Adrenal gland (tissue), 19 donors: Measurements from ENCODE around the gene MYL9. TPM values are rescaled to one million over a fixed set of nuclear protein-coding genes. Genes with fewer than 3 reads are reported as not detected.

Experiments
- DNase-seq, 7 donors: peaks; one replicate each; pipeline ENCODE4 v3.0.0-alpha.2; 2019 to 2020
- H3K27ac ChIP-seq, 5 donors: fragments of 200-600 bp; sonication (generic) in 4 of 5; 1 replicate in 3 of 5; 2 replicates in 2 of 5; pipeline versions ENCODE4 v1.5.1 to v1.8.0; 2016 to 2020; ENCODE audit warnings: mild to moderate bottlenecking in 1 of 5
- H3K27me3 ChIP-seq: fragments of 200-600 bp; 2 replicates; pipeline ENCODE4 v1.8.0; 2021
- H3K36me3 ChIP-seq, 2 donors: fragments of 200-600 bp; replicated peaks in 1 of 2; 1 replicate in 1 of 2; 2 replicates in 1 of 2; pipeline versions ENCODE4 v1.5.1 to v1.8.0; 2018 to 2022
- H3K4me1 ChIP-seq, 2 donors: fragments of 200-600 bp; replicated peaks in 1 of 2; 1 replicate in 1 of 2; 2 replicates in 1 of 2; pipeline versions ENCODE4 v1.5.1 to v1.8.0; 2018 to 2021
- H3K4me3 ChIP-seq, 4 donors: fragments of 200-600 bp; sonication (generic) in 3 of 4; one replicate each; pipeline ENCODE4 v1.5.1; 2016 to 2018
- H3K9me3 ChIP-seq, 3 donors: fragments of 200-600 bp; sonication (generic) in 1 of 3; replicated peaks in 1 of 3; 1 replicate in 2 of 3; 2 replicates in 1 of 3; pipeline versions ENCODE4 v1.5.1 to v1.8.0; 2016 to 2021
- POLR2A ChIP-seq, 2 donors: fragments of 450-650 bp; IDR thresholded peaks; one replicate each; pipeline ENCODE4 v1.6.1; 2017; ENCODE audit warnings: antibody characterized with exemption in 2 of 2, mild to moderate bottlenecking in 2 of 2, moderate library complexity in 1 of 2
- WGBS, 4 donors: extraction: QIAGEN DNeasy Blood & Tissue Kit in 2 of 4; methylation state at CpG; one replicate each; pipeline versions ENCODE4 v1.1.5 to v1.1.7; 2013 to 2017; 5-methylcytosine and 5-hydroxymethylcytosine counted together
- intact Hi-C, 2 donors: fragments of 100-400 bp; cut with DNase I; formaldehyde crosslinking; loops; one replicate each; pipeline versions ENCODE4 v1.14.1 to v1.15.0; 2022 to 2023
- long read RNA-seq, 10 donors: library from polyadenylated mRNA in 3 of 10; unstranded in 2 of 10; stranded (forward) in 1 of 10; transcript quantifications; one replicate each; pipeline ENCODE4 v2.0.0 and lab custom pipeline, GENCODE V29; 2021 to 2026
- polyA plus RNA-seq, 3 donors: library from polyadenylated mRNA; stranded (reverse); fragments of 200-250 nt in 2 of 3; fragments of 350-450 nt in 1 of 3; fragmentation: Illumina TruSeq in 1 of 3; extraction: RNeasy Lipid Tissue Mini Kit (QIAGEN cat#74804) in 1 of 3; gene quantifications; one replicate each; pipeline ENCODE4 v1.2.3, GENCODE V29; 2013 to 2014
- total RNA-seq, 9 donors: library from RNA; depleted of rRNA in 4 of 9; stranded (reverse); fragments of >200 nt in 4 of 9; fragments of 120-200 nt in 1 of 9; fragmentation: NEBNext Ultra II Directional in 1 of 9; extraction: Animal tissue kit (Norgen Biotek cat#: 25700) in 1 of 9; gene quantifications; one replicate each; pipeline versions ENCODE4 v1.1.0 to v1.2.4, GENCODE V29; 2013 to 2023
- TF ChIP-seq, protein P1 (sequence below), 6 experiments: fragments of 450-650 bp in 4 of 6; fragments of 200-600 bp in 2 of 6; sonication (generic) in 1 of 6; IDR thresholded peaks; 1 replicate in 5 of 6; 2 replicates in 1 of 6; pipeline versions ENCODE4 v1.5.1 to v1.8.0; 2016 to 2021; ENCODE audit warnings: antibody characterized with exemption in 6 of 6, mild to moderate bottlenecking in 2 of 6, moderate library complexity in 1 of 6
- donor health status: healthy with polysubstance abuse.
- donor health status: Bipolar disorder and iron deficiency.
- donor health status: DM: yes; HTN: yes; CAD: no.
- donor health status: DM: no; HTN: no; CAD: no.
- donor health status: DM: no; HTN: no; CAD: no.
- donor health status: DM: yes; HTN: yes; CAD: no.

Gene MYL9
- total RNA-seq (1,000 to 10,000 TPM in 3 of 9 donors, 100 to 1,000 TPM in 6; 241 to 1,128 (median 448) TPM), polyA plus RNA-seq (1,000 to 10,000 TPM in 2 of 3 donors, 100 to 1,000 TPM in 1; 891 to 1,967 (median 1,739) TPM)
- long read RNA-seq, donor 1, transcript MYL9-202 (3 exons, 1,024 nt) = minor isoform, 11 of 640 reads
- long read RNA-seq, donor 1, transcript MYL9-201 (4 exons, 2,821 nt) = major isoform, 452 of 640 reads
- long read RNA-seq, donor 1, partial matches to known transcripts = 134 of 640 reads
- long read RNA-seq, donor 1, other reads (novel, unspliced or antisense) = 43 of 640 reads
- long read RNA-seq, donor 2, transcript MYL9-202 (3 exons, 1,024 nt) = minor isoform, 10 of 628 reads
- long read RNA-seq, donor 2, transcript MYL9-201 (4 exons, 2,821 nt) = major isoform, 424 of 628 reads
- long read RNA-seq, donor 2, partial matches to known transcripts = 163 of 628 reads
- long read RNA-seq, donor 2, other reads (novel, unspliced or antisense) = 31 of 628 reads
- long read RNA-seq, donor 3, transcript MYL9-202 (3 exons, 1,024 nt) = minor isoform, 16 of 645 reads
- long read RNA-seq, donor 3, transcript MYL9-201 (4 exons, 2,821 nt) = major isoform, 417 of 645 reads
- long read RNA-seq, donor 3, partial matches to known transcripts = 175 of 645 reads
- long read RNA-seq, donor 3, other reads (novel, unspliced or antisense) = 37 of 645 reads
- long read RNA-seq, donor 4, transcript MYL9-201 (4 exons, 2,821 nt) = major isoform, 59 of 112 reads
- long read RNA-seq, donor 4, partial matches to known transcripts = 3 of 112 reads
- long read RNA-seq, donor 4, other reads (novel, unspliced or antisense) = 47 of 112 reads
- long read RNA-seq, donor 5, transcript MYL9-201 (4 exons, 2,821 nt) = major isoform, 716 of 824 reads
- long read RNA-seq, donor 5, transcript MYL9-202 (3 exons, 1,024 nt) = minor isoform, 18 of 824 reads
- long read RNA-seq, donor 5, partial matches to known transcripts = 74 of 824 reads
- long read RNA-seq, donor 5, other reads (novel, unspliced or antisense) = 16 of 824 reads
- long read RNA-seq, donor 6, transcript MYL9-201 (4 exons, 2,821 nt) = major isoform, 53 of 151 reads
- long read RNA-seq, donor 6, partial matches to known transcripts = 91 of 151 reads
- long read RNA-seq, donor 6, other reads (novel, unspliced or antisense) = 5 of 151 reads
- long read RNA-seq, donor 7, transcript MYL9-202 (3 exons, 1,024 nt) = minor isoform, 7 of 359 reads
- long read RNA-seq, donor 7, transcript MYL9-201 (4 exons, 2,821 nt) = major isoform, 248 of 359 reads
- long read RNA-seq, donor 7, partial matches to known transcripts = 80 of 359 reads
- long read RNA-seq, donor 7, other reads (novel, unspliced or antisense) = 24 of 359 reads
- long read RNA-seq, donor 8, transcript MYL9-202 (3 exons, 1,024 nt) = minor isoform, 13 of 958 reads
- long read RNA-seq, donor 8, transcript MYL9-201 (4 exons, 2,821 nt) = major isoform, 536 of 958 reads
- long read RNA-seq, donor 8, partial matches to known transcripts = 365 of 958 reads
- long read RNA-seq, donor 8, other reads (novel, unspliced or antisense) = 44 of 958 reads
- long read RNA-seq, donor 9, transcript MYL9-202 (3 exons, 1,024 nt) = minor isoform, 11 of 483 reads
- long read RNA-seq, donor 9, transcript MYL9-201 (4 exons, 2,821 nt) = major isoform, 301 of 483 reads
- long read RNA-seq, donor 9, partial matches to known transcripts = 130 of 483 reads
- long read RNA-seq, donor 9, other reads (novel, unspliced or antisense) = 41 of 483 reads
- long read RNA-seq, donor 10, transcript MYL9-202 (3 exons, 1,024 nt) = minor isoform, 5 of 317 reads
- long read RNA-seq, donor 10, transcript MYL9-201 (4 exons, 2,821 nt) = major isoform, 211 of 317 reads
- long read RNA-seq, donor 10, partial matches to known transcripts = 89 of 317 reads
- long read RNA-seq, donor 10, other reads (novel, unspliced or antisense) = 12 of 317 reads

DNA sequence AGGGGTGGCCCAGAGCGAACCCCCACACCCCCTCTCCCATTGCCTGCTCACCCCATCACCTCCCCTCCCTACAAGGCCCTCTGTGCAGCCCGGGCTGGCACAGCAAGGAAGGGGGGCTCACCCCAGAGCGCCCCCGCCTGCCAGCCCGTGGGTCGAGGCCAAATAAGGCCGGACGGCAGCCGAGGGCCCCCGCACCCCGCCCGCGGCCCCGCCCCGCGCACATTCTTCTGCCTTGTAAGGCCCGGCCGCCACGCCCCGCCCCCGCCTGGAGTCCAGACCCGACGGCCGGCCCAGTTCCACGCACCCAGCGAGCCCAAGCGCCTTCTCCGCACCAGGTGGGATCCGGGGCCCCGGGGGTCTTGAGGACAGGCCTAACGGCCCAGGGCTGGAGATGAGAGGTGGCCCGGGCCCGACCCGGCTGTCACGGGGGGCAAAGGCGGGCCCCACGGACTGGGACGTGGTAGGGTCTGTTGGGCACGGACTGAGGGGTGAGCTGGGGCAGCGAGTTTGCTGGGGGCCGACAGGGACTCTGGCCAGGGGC, at the start of gene MYL9:
MYL9 (plus strand) TSS at position 293 of the 541 bp plus-strand sequence. CDS start 3,366 bp downstream, outside the sequence.
- Histone ChIP-seq H3K4me3 (peak within 1 kb of the TSS; percentile 61 to 95 (median 74)), H3K27ac (peak within 1 kb of the TSS; percentile 75 to 98 (median 93)), H3K4me1 (peaks cover 34 to 62% of the 10 kb centered on the region in 2 donors), H3K27me3 (no peaks in the 10 kb centered on the region), H3K36me3 (peaks cover 0 to 15% of the 10 kb centered on the region in 2 donors), H3K9me3 (no peaks in the 10 kb centered on the region)
- TF ChIP-seq, protein P1, sequence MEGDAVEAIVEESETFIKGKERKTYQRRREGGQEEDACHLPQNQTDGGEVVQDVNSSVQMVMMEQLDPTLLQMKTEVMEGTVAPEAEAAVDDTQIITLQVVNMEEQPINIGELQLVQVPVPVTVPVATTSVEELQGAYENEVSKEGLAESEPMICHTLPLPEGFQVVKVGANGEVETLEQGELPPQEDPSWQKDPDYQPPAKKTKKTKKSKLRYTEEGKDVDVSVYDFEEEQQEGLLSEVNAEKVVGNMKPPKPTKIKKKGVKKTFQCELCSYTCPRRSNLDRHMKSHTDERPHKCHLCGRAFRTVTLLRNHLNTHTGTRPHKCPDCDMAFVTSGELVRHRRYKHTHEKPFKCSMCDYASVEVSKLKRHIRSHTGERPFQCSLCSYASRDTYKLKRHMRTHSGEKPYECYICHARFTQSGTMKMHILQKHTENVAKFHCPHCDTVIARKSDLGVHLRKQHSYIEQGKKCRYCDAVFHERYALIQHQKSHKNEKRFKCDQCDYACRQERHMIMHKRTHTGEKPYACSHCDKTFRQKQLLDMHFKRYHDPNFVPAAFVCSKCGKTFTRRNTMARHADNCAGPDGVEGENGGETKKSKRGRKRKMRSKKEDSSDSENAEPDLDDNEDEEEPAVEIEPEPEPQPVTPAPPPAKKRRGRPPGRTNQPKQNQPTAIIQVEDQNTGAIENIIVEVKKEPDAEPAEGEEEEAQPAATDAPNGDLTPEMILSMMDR (IDR thresholded peaks at IDR 0.05) = no peak
- peak; percentile 20 to 74 for TF ChIP-seq POLR2A (IDR thresholded peaks at IDR 0.05)
- peak; percentile 91 to 95 (median 93) for DNase-seq
- WGBS, 4 donors = 0 to 20% (median 6%) methylated on average over 1 to 41 of the region's 41 CpGs
- intact Hi-C loops = no loop called here

DNA sequence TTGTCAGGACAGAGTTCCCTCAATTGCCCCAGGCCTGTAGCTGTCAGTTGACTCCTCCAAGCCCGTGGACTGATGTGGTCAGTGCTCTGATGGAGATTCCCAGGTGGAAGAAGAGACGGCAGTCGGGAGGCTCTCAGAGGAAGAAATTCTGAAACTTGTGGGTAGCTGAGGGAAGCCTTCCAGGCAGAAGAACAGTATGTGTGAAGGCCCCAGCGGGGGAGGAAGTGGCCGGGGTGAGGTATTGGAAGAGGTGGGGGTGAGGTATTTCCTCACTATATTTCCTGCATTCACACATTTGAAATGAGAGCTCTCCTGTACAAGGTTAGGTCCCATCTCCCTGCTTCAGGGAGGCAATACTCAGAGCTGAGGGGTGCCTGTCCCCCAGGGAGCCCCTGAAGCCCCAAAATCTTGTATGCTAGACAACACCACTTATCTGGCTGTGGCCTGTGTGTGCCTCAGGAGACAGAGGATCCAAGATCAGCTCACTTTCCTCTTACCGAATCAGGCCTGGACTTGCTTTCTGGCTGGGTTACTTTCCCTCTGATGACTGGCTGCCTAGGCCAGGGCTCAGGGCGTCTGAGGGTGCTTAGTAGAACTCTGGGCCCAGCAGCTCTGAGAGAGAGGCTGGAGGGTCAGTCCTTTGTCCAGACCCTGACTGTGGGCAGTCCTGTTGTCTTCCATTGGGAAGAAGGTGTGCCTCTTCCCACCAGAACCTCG, 49.3 kb upstream of the MYL9 start:
- H3K4me1 ChIP-seq = peaks cover 11 to 60% of the 10 kb centered on the region in 2 donors
- H3K27me3 ChIP-seq = no peaks in the 10 kb centered on the region
- TF ChIP-seq, protein P1 (IDR thresholded peaks at IDR 0.05) = no peak
- no peak for TF ChIP-seq POLR2A (IDR thresholded peaks at IDR 0.05)
- peak overlapping the region in 3 of 5 donors; percentile 76 to 89 (median 87) for H3K27ac ChIP-seq
- 37 to 63% (median 57%) methylated on average over 5 to 8 of the region's 8 CpGs for WGBS, 4 donors
- intact Hi-C loops = no loop called here
- peaks cover 0 to 9% of the 10 kb centered on the region in 2 donors for H3K36me3 ChIP-seq
- no peak for DNase-seq
- no peaks in the 10 kb centered on the region for H3K9me3 ChIP-seq
- H3K4me3 ChIP-seq = no peak overlapping the region
